NB4 (cell line): ENCODE measurements around the gene CSPG4.

Experiments used
- CTCF ChIP-seq: IDR thresholded peaks from one replicate; pipeline ENCODE4 v1.5.1; 2012; ENCODE audit warnings: low read depth, low read length
- POLR2A ChIP-seq: IDR thresholded peaks from 2 replicates; pipeline ENCODE4 v1.6.1; 2011; ENCODE audit warnings: mild to moderate bottlenecking; ENCODE audit not compliant: insufficient read length; ENCODE audit errors: extremely low read depth

GRCh38 chr15:75739791-75740190, 27.1 kb upstream of the CSPG4 start:
- TF ChIP-seq CTCF (no peak), POLR2A (no peak)
